GM19328 (cell line): ENCODE results near the gene DCAF11.
A peak's percentile ranks its signal among the peaks of the same experiment; 100 is the strongest.

Source experiments
- ATAC-seq: cut with Tn5 transposase; IDR thresholded peaks from one replicate; pipeline ENCODE4 v1.9.1; 2021; ENCODE audit warnings: mild to moderate bottlenecking, moderate library complexity; ENCODE audit not compliant: unreplicated experiment

Gene DCAF11

GRCh38 chr14:24114532-24115421 lies at the start of gene DCAF11, which contains the start of gene NRL:
DCAF11 (plus strand) TSS chr14:24114777; CDS start chr14:24115595, 818 bp downstream.
NRL (minus strand) TSS chr14:24114949; CDS start chr14:24082848, 32,101 bp downstream.
- ATAC-seq, result peak; percentile 86

GRCh38 chr14:24064856-24065255 lies 49.7 kb upstream of the DCAF11 start:
- no peak for ATAC-seq

- no peak for ATAC-seq
Measured at GRCh38 chr14:24065408-24065807, 49.2 kb upstream of the DCAF11 start.

- no peak for ATAC-seq
Measured at GRCh38 chr14:24066496-24067132, 48.0 kb upstream of the DCAF11 start.

GRCh38 chr14:24067133-24068082 lies 47.2 kb upstream of the DCAF11 start:
- no peak for ATAC-seq

GRCh38 chr14:24068711-24069410 lies 45.7 kb upstream of the DCAF11 start:
- ATAC-seq, result no peak

- ATAC-seq, result no peak
Measured at GRCh38 chr14:24069411-24069735, 45.2 kb upstream of the DCAF11 start.

GRCh38 chr14:24070285-24071143 lies 44.1 kb upstream of the DCAF11 start:
- no peak for ATAC-seq

GRCh38 chr14:24071144-24071697 lies 43.4 kb upstream of the DCAF11 start, which contains the start of gene CPNE6:
CPNE6 (plus strand) TSS chr14:24071562; CDS start chr14:24072937, 1,375 bp downstream.
- ATAC-seq, result no peak

GRCh38 chr14:24071836-24072430 lies 42.6 kb upstream of the DCAF11 start:
- no peak for ATAC-seq

- no peak for ATAC-seq
Measured at GRCh38 chr14:24072436-24072835, 42.1 kb upstream of the DCAF11 start.

- no peak for ATAC-seq
Measured at GRCh38 chr14:24072881-24073877, 41.4 kb upstream of the DCAF11 start.

GRCh38 chr14:24074625-24075484 lies 39.7 kb upstream of the DCAF11 start:
- ATAC-seq, result no peak

GRCh38 chr14:24075485-24076301 lies 38.9 kb upstream of the DCAF11 start:
- no peak for ATAC-seq

- no peak for ATAC-seq
Measured at GRCh38 chr14:24076302-24076601, 38.3 kb upstream of the DCAF11 start.

GRCh38 chr14:24077086-24077485 lies 37.5 kb upstream of the DCAF11 start:
- ATAC-seq, result no peak
